Testis (tissue), 3 donors: Measurements from ENCODE around the gene SH2D5. TPM values are rescaled to one million over a fixed set of nuclear protein-coding genes. Genes with fewer than 3 reads are reported as not detected.

Source experiments
- DNase-seq: peaks from one replicate; pipeline ENCODE4 v3.0.0-alpha.2; 2019
- H3K27ac ChIP-seq, 2 donors: fragments of 200-600 bp; sonication (generic); one replicate each; pipeline ENCODE4 v1.5.1; 2019
- H3K27me3 ChIP-seq: fragments of 200-600 bp; sonication (generic); one replicate; pipeline ENCODE4 v1.5.1; 2019
- H3K36me3 ChIP-seq: fragments of 200-600 bp; sonication (generic); one replicate; pipeline ENCODE4 v1.5.1; 2017; ENCODE audit warnings: low read depth; ENCODE audit errors: missing control alignments
- H3K4me1 ChIP-seq: fragments of 200-600 bp; sonication (generic); one replicate; pipeline ENCODE4 v1.5.1; 2019
- H3K4me3 ChIP-seq, 2 donors: fragments of 200-600 bp; sonication (generic); one replicate each; pipeline ENCODE4 v1.5.1; 2017 to 2019
- H3K9me3 ChIP-seq: fragments of 200-600 bp; sonication (generic); one replicate; pipeline ENCODE4 v1.5.1; 2017
- POLR2A ChIP-seq: fragments of 450-650 bp; IDR thresholded peaks from one replicate; pipeline ENCODE4 v1.6.1; 2017; ENCODE audit warnings: antibody characterized with exemption, mild to moderate bottlenecking, moderate library complexity
- WGBS, 2 donors: methylation state at CpG; one replicate each; pipeline ENCODE4 v1.1.5; 2018; 5-methylcytosine and 5-hydroxymethylcytosine counted together
- intact Hi-C: fragments of 100-400 bp; cut with DNase I; formaldehyde crosslinking; loops from one replicate; pipeline ENCODE4 v1.15.1; 2023; ENCODE audit warnings: low total_unique reads
- polyA plus RNA-seq: library from polyadenylated mRNA; stranded (reverse); fragments of 350-450 nt; fragmentation: Illumina TruSeq; extraction: RNeasy Lipid Tissue Mini Kit (QIAGEN cat#74804); gene quantifications from one replicate; pipeline ENCODE4 v1.2.3, GENCODE V29; 2014; ENCODE audit warnings: low read depth, low replicate concordance; ENCODE audit not compliant: insufficient read depth
- total RNA-seq, 2 donors: library from RNA; depleted of rRNA; stranded (reverse); fragments of >200 nt; gene quantifications; one replicate each; pipeline ENCODE4 v1.2.3, GENCODE V29; 2016
- TF ChIP-seq, protein P1 (sequence below), 3 experiments: fragments of 450-650 bp in 2 of 3; fragments of 200-600 bp in 1 of 3; sonication (generic) in 1 of 3; IDR thresholded peaks; one replicate each; pipeline ENCODE4 v1.5.1; 2016 to 2019; ENCODE audit warnings: antibody characterized with exemption in 3 of 3, mild to moderate bottlenecking in 2 of 3, moderate library complexity in 1 of 3

Gene SH2D5
- total and polyA plus RNA-seq, 3 donors from 2014 or later, result 4.2 to 5.8 (median 5.1) TPM

DNA sequence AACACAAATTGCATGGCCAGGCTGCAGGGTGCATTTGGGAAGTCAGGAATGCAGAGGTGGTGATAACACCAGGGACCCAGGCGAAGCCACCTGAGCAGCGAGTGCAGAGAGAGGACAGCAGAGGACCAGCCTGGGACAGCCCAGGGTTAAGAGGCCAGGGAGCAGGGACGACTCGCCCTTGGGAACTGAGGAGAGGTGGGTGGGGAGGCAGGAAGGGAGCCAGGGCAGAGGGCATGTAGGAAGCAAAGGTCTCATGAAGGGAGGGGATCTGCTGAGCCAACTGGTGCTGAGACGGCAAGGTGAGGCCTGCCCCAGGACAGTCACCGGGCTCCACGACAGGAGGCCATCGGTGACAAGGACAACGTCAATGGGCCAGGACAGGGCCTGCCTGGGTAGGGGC, 31.1 kb downstream of the SH2D5 start:
- DNase-seq, result no peak
- 86 to 89% methylated on average over 9 of the region's 9 CpGs for WGBS, 2 donors
- no peaks in the 10 kb centered on the region for H3K36me3 ChIP-seq
- H3K9me3 ChIP-seq, result no peaks in the 10 kb centered on the region
- no peak overlapping the region for H3K27ac ChIP-seq
- H3K4me3 ChIP-seq, result no peak overlapping the region
- intact Hi-C loops, result no loop called here
- TF ChIP-seq, protein P1, sequence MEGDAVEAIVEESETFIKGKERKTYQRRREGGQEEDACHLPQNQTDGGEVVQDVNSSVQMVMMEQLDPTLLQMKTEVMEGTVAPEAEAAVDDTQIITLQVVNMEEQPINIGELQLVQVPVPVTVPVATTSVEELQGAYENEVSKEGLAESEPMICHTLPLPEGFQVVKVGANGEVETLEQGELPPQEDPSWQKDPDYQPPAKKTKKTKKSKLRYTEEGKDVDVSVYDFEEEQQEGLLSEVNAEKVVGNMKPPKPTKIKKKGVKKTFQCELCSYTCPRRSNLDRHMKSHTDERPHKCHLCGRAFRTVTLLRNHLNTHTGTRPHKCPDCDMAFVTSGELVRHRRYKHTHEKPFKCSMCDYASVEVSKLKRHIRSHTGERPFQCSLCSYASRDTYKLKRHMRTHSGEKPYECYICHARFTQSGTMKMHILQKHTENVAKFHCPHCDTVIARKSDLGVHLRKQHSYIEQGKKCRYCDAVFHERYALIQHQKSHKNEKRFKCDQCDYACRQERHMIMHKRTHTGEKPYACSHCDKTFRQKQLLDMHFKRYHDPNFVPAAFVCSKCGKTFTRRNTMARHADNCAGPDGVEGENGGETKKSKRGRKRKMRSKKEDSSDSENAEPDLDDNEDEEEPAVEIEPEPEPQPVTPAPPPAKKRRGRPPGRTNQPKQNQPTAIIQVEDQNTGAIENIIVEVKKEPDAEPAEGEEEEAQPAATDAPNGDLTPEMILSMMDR (IDR thresholded peaks at IDR 0.05), result no peak
- no peak for TF ChIP-seq POLR2A
- H3K27me3 ChIP-seq, result no peaks in the 10 kb centered on the region
- H3K4me1 ChIP-seq, result peaks cover 5% of the 10 kb centered on the region

GRCh38 chr1:20700636-20701215, 31.8 kb downstream of the SH2D5 start:
- Histone ChIP-seq H3K27me3 (no peaks in the 10 kb centered on the region), H3K36me3 (no peaks in the 10 kb centered on the region), H3K4me1 (peaks cover 5% of the 10 kb centered on the region), H3K4me3 (no peak overlapping the region), H3K27ac (no peak overlapping the region), H3K9me3 (no peaks in the 10 kb centered on the region)
- 90 to 91% methylated on average over 17 of the region's 17 CpGs for WGBS, 2 donors
- intact Hi-C loops, result no loop called here
- TF ChIP-seq, protein P1 (IDR thresholded peaks at IDR 0.05), result no peak
- no peak for TF ChIP-seq POLR2A
- no peak for DNase-seq

GRCh38 chr1:20699558-20699957, 32.9 kb downstream of the SH2D5 start:
- Histone ChIP-seq H3K4me1 (peaks cover 5% of the 10 kb centered on the region), H3K36me3 (no peaks in the 10 kb centered on the region), H3K9me3 (no peaks in the 10 kb centered on the region), H3K4me3 (no peak overlapping the region), H3K27me3 (no peaks in the 10 kb centered on the region), H3K27ac (no peak overlapping the region)
- 88 to 90% methylated on average over 9 of the region's 9 CpGs for WGBS, 2 donors
- intact Hi-C loops, result loop anchor here (10.0 kb wide), 1 partner anchor 495 kb away; no protein-coding TSS in a partner anchor
- DNase-seq, result no peak
- TF ChIP-seq, protein P1 (IDR thresholded peaks at IDR 0.05), result no peak
- no peak for TF ChIP-seq POLR2A

- no peak for DNase-seq
- no peak overlapping the region for H3K27ac ChIP-seq
- H3K4me1 ChIP-seq, result peaks cover 5% of the 10 kb centered on the region
- no peaks in the 10 kb centered on the region for H3K9me3 ChIP-seq
- no peak for TF ChIP-seq POLR2A
- TF ChIP-seq, protein P1 (IDR thresholded peaks at IDR 0.05), result no peak
- WGBS, 2 donors, result 85 to 86% methylated on average over 18 of the region's 18 CpGs
- intact Hi-C loops, result loop anchor here (10.0 kb wide), 1 partner anchor 496 kb away; no protein-coding TSS in a partner anchor
- no peaks in the 10 kb centered on the region for H3K36me3 ChIP-seq
- H3K27me3 ChIP-seq, result no peaks in the 10 kb centered on the region
- H3K4me3 ChIP-seq, result no peak overlapping the region
Measured at GRCh38 chr1:20698195-20698910, 34.1 kb downstream of the SH2D5 start.
